DOHH2 (cell line): Measurements from ENCODE around the gene CNGA3.

ENCODE experiments used
- H3F3A ChIP-seq: fragments of 200-600 bp; sonication (generic), shearing (Covaris generic); 2 replicates; pipeline ENCODE4 v1.6.0; 2016; ENCODE audit warnings: antibody characterized with exemption, mild to moderate bottlenecking; ENCODE audit not compliant: control insufficient read depth, insufficient read depth
- H3K27ac ChIP-seq: fragments of 200-600 bp; sonication (generic); 2 replicates; pipeline ENCODE4 v1.5.1; 2014; ENCODE audit warnings: low read depth, mild to moderate bottlenecking, low read length, moderate library complexity
- H3K27me3 ChIP-seq: fragments of 200-600 bp; sonication (generic); 2 replicates; pipeline ENCODE4 v1.6.1; 2014; ENCODE audit warnings: mild to moderate bottlenecking, low read length, mixed read lengths; ENCODE audit not compliant: control insufficient read depth
- H3K36me3 ChIP-seq: fragments of 200-600 bp; sonication (generic); 2 replicates; pipeline ENCODE4 v1.6.1; 2014; ENCODE audit warnings: mild to moderate bottlenecking, low read length, moderate library complexity, mixed read lengths; ENCODE audit not compliant: control insufficient read depth
- H3K4me1 ChIP-seq: fragments of 200-600 bp; sonication (generic); 2 replicates; pipeline ENCODE4 v1.6.1; 2014; ENCODE audit warnings: mild to moderate bottlenecking, low read length, mixed read lengths; ENCODE audit not compliant: control insufficient read depth
- H3K4me2 ChIP-seq: fragments of 200-600 bp; sonication (generic); 2 replicates; pipeline ENCODE4 v1.6.0; 2014; ENCODE audit warnings: mild to moderate bottlenecking, low read length, moderate library complexity
- H3K4me3 ChIP-seq: fragments of 200-600 bp; sonication (generic); 2 replicates; pipeline ENCODE4 v1.5.1; 2014; ENCODE audit warnings: mild to moderate bottlenecking, low read length, mixed read lengths
- H3K79me2 ChIP-seq: fragments of 200-600 bp; sonication (generic); 2 replicates; pipeline ENCODE4 v1.6.1; 2014; ENCODE audit warnings: mild to moderate bottlenecking, low read length, mixed read lengths; ENCODE audit not compliant: control insufficient read depth
- H3K9me2 ChIP-seq: fragments of 200-600 bp; sonication (generic); replicated peaks from 2 replicates; pipeline ENCODE4 v1.6.1; 2014; ENCODE audit warnings: mild to moderate bottlenecking, low read length, mixed read lengths; ENCODE audit not compliant: control insufficient read depth
- H3K9me3 ChIP-seq: fragments of 200-600 bp; sonication (generic); 2 replicates; pipeline ENCODE4 v1.6.1; 2014; ENCODE audit warnings: antibody characterized with exemption, low read length, mixed read lengths; ENCODE audit not compliant: control insufficient read depth, insufficient read depth
- H4K20me1 ChIP-seq: fragments of 200-600 bp; sonication (generic); 2 replicates; pipeline ENCODE4 v1.6.0; 2014; ENCODE audit warnings: low read depth, mild to moderate bottlenecking, antibody characterized with exemption, low read length, moderate library complexity; ENCODE audit not compliant: control insufficient read depth, insufficient read depth
- EZH2phosphoT487 ChIP-seq: fragments of 200-600 bp; sonication (generic); IDR thresholded peaks from 2 replicates; pipeline ENCODE4 v1.6.1; 2017; ENCODE audit warnings: borderline replicate concordance, mild to moderate bottlenecking, antibody characterized with exemption, low read length, moderate library complexity, mixed read lengths
- TF ChIP-seq, protein P1 (sequence below): fragments of 200-600 bp; sonication (generic); IDR thresholded peaks from one replicate; pipeline ENCODE4 v1.5.1; 2014; ENCODE audit warnings: antibody characterized with exemption, mild to moderate bottlenecking, low read depth, low read length; ENCODE audit not compliant: poor library complexity, severe bottlenecking

The CNGA3 gene

GRCh38 chr2:98403878-98404277, 57.6 kb downstream of the CNGA3 start:
- Histone ChIP-seq H3K36me3 (no peaks in the 10 kb centered on the region), H4K20me1 (no peaks in the 10 kb centered on the region), H3K27ac (no peak overlapping the region), H3K4me2 (no peak overlapping the region), H3K4me1 (no peaks in the 10 kb centered on the region), H3K9me3 (no peaks in the 10 kb centered on the region), H3K79me2 (no peaks in the 10 kb centered on the region), H3K4me3 (no peak overlapping the region), H3F3A (no peaks in the 10 kb centered on the region), H3K27me3 (peaks cover 32% of the 10 kb centered on the region), H3K9me2 (no peaks in the 10 kb centered on the region)
- no peak for TF ChIP-seq EZH2phosphoT487
- TF ChIP-seq, protein P1, sequence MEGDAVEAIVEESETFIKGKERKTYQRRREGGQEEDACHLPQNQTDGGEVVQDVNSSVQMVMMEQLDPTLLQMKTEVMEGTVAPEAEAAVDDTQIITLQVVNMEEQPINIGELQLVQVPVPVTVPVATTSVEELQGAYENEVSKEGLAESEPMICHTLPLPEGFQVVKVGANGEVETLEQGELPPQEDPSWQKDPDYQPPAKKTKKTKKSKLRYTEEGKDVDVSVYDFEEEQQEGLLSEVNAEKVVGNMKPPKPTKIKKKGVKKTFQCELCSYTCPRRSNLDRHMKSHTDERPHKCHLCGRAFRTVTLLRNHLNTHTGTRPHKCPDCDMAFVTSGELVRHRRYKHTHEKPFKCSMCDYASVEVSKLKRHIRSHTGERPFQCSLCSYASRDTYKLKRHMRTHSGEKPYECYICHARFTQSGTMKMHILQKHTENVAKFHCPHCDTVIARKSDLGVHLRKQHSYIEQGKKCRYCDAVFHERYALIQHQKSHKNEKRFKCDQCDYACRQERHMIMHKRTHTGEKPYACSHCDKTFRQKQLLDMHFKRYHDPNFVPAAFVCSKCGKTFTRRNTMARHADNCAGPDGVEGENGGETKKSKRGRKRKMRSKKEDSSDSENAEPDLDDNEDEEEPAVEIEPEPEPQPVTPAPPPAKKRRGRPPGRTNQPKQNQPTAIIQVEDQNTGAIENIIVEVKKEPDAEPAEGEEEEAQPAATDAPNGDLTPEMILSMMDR, result no peak

- H3K9me3 ChIP-seq, result no peaks in the 10 kb centered on the region
- no peaks in the 10 kb centered on the region for H4K20me1 ChIP-seq
- H3K79me2 ChIP-seq, result no peaks in the 10 kb centered on the region
- no peak overlapping the region for H3K4me2 ChIP-seq
- no peaks in the 10 kb centered on the region for H3K9me2 ChIP-seq
- no peaks in the 10 kb centered on the region for H3F3A ChIP-seq
- H3K36me3 ChIP-seq, result no peaks in the 10 kb centered on the region
- H3K4me3 ChIP-seq, result no peak overlapping the region
- TF ChIP-seq EZH2phosphoT487, result no peak
- TF ChIP-seq, protein P1, result no peak
- H3K27me3 ChIP-seq, result peaks cover 32% of the 10 kb centered on the region
- H3K4me1 ChIP-seq, result no peaks in the 10 kb centered on the region
- no peak overlapping the region for H3K27ac ChIP-seq
These were observed 58.4 kb downstream of the CNGA3 start for GRCh38 chr2:98404556-98405250.

DNA sequence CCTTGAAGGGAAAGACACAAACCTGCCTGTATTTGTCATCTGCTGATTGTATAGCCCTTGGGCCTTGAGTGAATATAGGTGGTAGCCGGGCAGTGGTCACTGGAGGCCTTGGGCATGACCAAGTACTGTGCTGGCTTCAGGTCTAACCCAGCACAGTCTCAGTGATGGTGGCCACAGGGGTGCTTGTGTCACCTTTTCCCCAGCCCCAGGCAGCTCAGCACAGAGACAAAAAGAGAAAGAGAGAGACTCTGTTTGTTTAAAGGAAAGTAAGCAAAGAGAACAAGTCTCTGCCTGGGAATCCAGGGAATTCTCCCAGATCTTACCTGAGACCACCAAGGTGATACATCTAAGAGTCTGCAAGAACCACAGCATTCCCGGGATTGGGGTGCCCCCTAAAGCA, 59.0 kb downstream of the CNGA3 start:
- TF ChIP-seq, protein P1, result no peak
- TF ChIP-seq EZH2phosphoT487, result no peak
- Histone ChIP-seq H3K27me3 (peaks cover 32% of the 10 kb centered on the region), H3K9me3 (no peaks in the 10 kb centered on the region), H3K4me3 (no peak overlapping the region), H3K4me1 (no peaks in the 10 kb centered on the region), H3K79me2 (no peaks in the 10 kb centered on the region), H4K20me1 (no peaks in the 10 kb centered on the region), H3K4me2 (no peak overlapping the region), H3F3A (no peaks in the 10 kb centered on the region), H3K36me3 (no peaks in the 10 kb centered on the region), H3K27ac (no peak overlapping the region), H3K9me2 (no peaks in the 10 kb centered on the region)
